Measurements from ENCODE around the gene COL13A1.

Gene COL13A1

GRCh38 chr10:69914398-69915214 lies 112.9 kb downstream of the COL13A1 start:
- peak; percentile 24 for DNase-seq

- DNase-seq = no peak
Observed at GRCh38 chr10:69915215-69915560, 113.5 kb downstream of the COL13A1 start.

GRCh38 chr10:69916118-69916517 lies 114.4 kb downstream of the COL13A1 start:
- DNase-seq = no peak

- DNase-seq = no peak
Observed at GRCh38 chr10:69918036-69918435, 116.3 kb downstream of the COL13A1 start.

GRCh38 chr10:69919250-69919649 lies 117.5 kb downstream of the COL13A1 start:
- DNase-seq = no peak

GRCh38 chr10:69925111-69925510 lies 123.4 kb downstream of the COL13A1 start:
- no peak for DNase-seq

DNA sequence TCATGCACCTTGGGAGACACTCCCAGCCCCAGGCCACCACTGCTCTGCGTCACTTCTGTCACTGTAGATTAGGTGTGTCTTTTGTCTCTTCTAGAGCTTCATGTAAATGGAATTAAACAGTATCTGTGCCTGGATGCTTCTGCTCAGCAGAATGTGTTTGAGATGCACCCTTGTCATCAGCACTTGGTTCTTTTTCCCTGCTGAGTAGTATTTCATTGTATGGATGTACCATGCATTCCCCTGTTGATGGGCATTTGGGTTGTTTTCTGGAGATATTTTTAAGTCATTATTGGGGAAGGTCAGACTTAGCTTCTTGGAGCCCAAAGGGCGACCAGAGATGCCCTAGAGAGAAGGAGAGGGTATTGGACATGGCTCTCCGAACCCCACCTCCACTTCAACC lies 126.6 kb downstream of the COL13A1 start:
- no peak for DNase-seq

DNA sequence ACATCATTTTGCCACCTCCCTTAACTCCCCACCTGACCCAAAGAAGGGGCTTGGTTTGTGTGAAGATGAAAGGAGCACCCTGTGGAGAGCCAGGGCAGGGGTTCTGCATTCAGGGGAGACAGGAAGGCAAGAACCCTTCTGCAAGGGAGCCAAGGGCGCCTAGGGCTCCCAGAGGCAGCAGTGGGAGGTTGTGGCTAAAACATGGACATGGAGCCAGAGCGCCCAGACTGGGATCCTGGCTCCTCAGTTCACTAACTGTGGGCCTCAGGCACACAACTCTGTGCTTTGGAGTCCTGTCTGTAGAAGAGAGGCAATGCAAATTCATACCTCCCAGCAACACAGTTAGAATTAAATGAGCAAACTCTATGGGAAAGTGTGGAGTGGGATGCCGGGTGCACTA lies 127.9 kb downstream of the COL13A1 start:
- DNase-seq = no peak

GRCh38 chr10:69934768-69935167 lies 133.1 kb downstream of the COL13A1 start:
- no peak for DNase-seq

- no peak for DNase-seq
Observed at GRCh38 chr10:69936091-69936490, 134.4 kb downstream of the COL13A1 start.

DNA sequence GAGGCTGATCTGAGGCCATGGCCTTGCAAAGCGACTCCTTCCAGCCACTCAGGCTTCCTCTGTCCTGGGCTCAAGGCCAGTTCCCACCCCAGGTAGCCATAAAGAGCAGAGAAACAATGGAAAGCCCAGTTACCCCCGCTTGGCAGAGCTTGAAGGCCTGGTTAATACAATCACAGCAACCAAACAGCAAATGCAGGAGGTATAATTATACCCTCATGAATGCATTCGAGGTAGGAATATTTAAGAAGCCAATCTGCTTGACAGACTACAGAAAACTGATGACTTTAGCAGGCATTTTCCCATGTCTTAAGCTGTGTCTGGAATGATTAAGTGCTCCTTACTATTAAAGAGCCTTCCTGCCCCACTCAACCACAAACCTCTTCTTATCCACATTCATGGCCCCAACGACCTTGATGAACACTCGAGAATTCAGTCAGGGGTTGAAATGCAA lies 136.9 kb downstream of the COL13A1 start:
- no peak for DNase-seq

DNA sequence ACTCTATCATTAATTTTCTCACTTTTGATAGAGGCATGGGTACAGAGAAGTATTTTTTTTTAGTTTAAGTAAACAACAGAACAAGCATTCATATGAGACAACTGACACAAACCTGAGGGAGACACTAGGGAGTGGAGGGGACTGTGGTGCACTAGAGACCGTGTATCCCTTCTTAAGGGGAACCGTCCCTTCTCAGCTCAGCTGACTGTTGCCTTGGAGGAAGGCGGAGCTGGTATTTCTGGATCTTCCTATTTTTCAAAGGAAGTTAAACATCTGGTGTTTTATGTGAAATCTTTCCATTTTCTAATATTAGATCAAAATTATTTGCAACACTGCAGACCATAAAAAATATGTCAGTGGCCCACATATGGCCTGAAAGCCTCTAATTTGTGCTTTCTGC lies 137.4 kb downstream of the COL13A1 start:
- DNase-seq = no peak

GRCh38 chr10:69939481-69939880 lies 137.8 kb downstream of the COL13A1 start:
- no peak for DNase-seq

GRCh38 chr10:69941730-69942129 lies 140.0 kb downstream of the COL13A1 start:
- no peak for DNase-seq

DNA sequence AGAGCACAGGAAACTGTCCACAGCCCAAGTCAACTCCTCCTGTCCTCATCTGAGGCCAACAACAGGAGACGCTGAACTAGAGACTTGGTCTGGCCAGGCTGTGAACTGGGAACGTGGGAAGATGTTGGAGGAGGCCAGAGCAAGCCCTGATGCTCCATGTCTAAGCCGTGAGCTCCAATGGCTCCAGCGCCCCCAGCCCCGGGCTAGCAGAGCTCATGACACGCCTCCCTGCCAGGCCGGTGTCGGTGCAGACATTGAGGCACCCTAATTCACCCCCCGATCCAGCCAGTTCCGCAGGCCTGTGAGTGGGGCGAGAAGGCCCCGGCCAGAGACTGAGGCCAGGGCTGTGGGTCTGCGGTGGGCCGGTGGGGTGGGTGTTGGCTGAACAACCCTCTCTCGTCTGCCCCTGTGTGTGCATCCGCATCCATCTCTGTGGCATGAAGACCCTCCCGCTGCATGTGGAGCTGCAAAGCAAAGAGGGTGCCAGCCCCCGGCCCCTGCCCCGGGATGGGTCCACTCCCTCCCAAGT lies 141.7 kb downstream of the COL13A1 start:
- no peak for DNase-seq

DNA sequence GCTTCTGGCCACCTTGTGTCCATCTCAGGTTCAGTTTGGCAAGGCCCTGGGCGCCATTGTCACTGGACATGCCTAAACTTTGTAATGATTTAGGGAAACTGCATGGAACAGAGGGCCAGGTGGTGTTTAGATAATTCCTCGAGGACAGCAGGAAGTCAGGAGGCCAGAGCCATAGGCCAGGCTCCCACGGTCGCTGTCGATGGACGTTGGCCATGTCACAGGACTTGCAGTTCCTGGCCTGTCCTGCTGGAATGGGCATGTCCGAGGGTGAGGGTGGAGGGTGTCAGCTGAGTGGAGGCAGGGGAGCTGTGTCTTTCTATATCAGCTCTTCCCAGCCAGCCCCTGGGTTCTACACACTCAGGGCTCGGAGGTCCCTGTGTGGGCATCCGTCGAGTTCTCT lies 143.1 kb downstream of the COL13A1 start:
- no peak for DNase-seq

- no peak for DNase-seq
Observed at GRCh38 chr10:69948261-69948660, 146.6 kb downstream of the COL13A1 start.

- DNase-seq = no peak
Observed at GRCh38 chr10:69949770-69950169, 148.1 kb downstream of the COL13A1 start.

DNA sequence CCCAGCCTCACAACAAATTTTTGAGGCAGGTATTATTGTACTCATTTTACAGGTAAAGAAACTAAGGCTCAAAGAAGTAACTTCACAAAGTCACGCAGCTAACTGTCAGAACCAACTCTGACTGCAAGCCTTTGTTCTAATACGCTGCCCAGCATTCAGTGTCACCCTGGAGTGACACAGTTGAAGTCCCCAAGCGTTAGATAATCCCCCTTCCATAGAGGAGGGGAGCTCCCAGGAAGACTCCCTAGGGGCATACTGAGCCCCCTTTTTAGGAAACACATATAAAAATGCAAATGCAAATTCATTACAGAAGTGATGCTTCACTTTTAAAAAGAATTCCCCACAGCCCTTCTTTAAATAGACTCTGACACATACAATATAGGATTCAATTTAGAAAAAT lies 150.0 kb downstream of the COL13A1 start:
- DNase-seq = no peak

DNA sequence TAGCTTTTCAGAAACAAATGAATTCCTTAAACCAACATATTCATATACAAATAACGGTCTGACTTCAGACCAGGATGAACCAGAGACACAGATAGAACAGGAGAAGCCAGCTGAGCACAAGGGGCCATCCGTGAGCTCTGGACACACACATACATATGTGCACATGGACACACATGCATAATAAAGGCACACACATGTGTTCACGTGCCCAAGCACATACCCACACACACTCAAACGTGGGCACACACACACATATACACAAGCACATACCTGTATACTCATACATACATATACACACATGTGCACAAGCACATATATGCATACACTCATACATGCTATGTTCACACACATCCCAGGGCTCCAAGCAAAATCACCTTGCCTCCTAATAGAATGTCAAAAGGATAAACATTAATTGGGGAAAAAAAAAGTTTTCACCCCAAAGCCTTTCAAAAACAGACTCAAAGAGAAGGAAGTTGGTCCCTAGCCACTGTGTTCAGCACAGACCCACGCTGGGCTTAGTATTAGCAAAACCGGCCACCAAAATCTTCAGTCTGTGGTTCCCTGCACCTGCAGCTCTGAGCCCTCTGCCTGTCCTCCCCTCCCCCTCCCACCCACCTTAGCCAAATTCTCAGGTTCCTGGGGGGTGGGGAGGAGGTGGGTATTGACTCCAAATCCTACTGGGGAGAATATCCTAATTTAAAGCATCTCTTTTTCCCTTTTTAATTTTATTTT lies 150.5 kb downstream of the COL13A1 start:
- DNase-seq = no peak

GRCh38 chr10:69952821-69953221 lies 151.1 kb downstream of the COL13A1 start:
- DNase-seq = no peak

DNA sequence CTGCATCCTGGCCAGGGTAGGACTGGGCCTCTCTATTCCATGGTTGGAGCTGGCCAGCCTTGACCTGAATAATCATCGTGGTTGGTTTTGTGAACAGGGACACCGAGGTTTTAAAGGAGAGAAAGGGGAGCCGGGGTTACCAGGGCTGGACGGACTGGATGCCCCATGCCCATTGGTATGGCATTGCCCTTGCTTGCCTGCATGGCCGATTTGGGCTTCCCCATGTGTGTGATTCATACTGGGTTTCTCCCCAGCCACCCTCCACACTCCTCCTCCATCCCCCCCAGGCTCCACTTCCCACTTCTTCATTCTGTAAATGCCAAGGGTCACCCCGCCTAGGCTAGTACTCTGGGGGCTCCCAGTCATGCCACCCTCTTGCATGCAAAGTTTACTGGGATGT lies 152.1 kb downstream of the COL13A1 start:
- no peak for DNase-seq

DNA sequence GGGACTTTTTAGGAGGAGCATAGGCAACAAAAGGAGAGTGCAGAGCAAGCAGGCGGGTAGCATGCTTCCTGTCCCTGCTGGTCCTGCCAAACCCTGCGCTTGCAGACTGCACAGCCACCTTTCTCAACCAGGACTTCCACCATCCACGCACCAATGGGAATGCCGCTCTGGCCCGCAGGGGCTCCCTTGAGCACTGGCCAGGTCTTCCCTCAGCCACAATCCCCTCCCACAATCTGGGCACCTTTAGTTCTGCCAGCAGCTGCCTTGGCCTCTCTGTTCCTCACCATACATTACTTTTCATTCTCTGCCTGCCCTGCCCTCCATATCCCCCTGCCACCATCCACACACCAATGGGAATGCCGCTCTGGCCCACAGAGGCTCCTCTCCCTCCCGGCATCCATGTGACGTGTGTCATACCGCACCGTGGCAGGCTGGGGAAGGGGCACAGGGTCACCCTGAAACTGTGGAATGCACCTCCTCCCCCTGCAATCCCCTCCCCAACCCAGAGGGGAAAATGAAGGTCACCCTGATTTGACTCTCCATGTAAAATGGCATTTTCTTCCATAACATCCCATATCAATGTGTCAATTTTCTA lies 153.6 kb downstream of the COL13A1 start:
- DNase-seq = no peak

Data from activated T-cell treated with anti-CD3 and anti-CD28 coated beads for 4 hours (primary cell).